ENCODE results near the gene USP40.

The USP40 gene

DNA sequence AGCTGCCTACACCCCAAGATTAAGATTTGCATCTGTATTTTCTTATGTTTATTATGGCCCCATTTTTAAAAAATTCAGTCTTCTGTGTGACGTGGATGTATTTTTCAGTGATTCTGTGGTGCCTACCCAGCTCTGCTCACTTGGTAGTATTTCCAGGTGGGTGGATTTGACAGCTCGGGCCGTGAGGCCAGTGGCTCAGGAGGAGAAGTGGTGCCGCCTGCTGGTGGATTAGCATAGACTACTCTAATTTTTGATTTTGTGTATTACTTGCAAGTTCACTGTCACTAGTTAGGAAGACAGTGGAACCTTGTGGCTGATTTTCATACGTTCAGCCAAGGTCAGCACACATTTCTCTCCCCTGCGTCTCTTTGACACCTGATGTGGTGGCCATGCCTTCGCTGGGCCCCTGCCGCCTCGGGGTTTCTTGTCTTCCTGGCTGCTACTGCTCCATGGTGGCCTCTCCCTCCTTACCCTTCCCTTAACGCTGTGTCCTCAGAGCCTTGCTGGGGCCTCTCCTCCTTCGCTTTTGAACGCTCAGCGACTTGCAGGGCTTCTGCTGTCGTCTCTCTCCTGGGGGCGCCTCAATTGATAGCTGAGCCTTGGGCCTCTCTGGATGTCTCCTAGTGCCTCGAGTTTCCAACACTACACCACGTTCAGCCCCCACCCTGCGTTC lies 122.9 kb downstream of the USP40 start:
- peak; percentile 92 for DNase-seq (ENCODE audit: low spot score)

DNA sequence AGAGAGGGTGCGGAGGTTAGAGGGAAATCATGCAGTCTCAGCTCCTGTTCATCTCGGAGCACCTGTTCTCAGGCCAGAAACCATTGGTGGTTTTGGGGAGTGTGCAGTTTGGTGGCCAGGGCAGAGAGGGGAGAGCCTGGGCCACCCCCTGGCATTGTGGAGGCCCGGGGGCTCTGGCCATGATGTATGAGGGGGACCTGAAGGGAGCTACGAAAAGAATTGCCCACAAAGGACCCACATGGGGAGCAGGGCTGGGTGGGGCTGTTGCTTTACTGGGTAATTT lies 124.6 kb downstream of the USP40 start:
- DNase-seq (ENCODE audit: low spot score) = no peak

DNA sequence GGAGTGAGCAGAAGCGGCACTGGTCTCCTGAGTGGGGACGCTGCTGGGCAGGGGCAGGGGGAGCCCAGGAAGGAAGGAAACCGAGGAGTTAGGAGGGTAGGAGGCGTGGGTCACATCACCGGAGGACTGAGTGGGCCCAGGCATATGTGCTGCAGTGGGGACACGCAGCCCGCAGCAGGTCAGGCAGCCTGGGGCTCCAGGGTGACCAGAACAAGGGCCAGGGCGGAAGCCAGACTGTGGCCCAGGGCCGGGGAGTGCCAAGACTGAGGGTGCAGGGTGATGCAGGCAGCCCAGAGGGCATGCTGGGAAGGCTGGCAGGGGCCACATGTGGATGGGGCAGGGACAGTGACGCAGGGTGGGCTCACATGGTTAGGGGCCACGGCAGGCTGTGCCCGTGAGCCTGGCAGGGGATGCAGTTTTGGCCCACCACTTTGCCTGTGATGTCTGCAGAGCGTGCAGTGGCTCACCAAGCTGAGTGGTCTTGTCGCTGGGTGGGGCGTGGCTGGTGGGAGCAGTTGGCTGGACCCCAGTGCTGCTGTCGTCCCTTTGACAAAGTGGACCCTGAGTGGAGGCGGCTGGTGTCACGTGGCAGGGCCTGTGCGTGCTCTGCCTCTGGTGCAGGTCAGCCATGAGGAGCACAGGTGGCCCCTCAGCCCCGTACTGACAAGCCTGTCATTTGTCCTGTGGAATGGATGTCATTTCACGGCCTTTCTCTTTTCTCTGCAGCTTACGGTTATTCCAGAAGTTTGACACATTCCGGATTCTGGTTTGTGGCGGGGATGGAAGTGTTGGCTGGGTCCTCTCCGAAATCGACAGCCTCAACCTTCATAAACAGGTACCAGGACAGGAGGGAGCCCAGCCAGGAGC lies 125.2 kb downstream of the USP40 start:
- DNase-seq (ENCODE audit: low spot score) = no peak

DNA sequence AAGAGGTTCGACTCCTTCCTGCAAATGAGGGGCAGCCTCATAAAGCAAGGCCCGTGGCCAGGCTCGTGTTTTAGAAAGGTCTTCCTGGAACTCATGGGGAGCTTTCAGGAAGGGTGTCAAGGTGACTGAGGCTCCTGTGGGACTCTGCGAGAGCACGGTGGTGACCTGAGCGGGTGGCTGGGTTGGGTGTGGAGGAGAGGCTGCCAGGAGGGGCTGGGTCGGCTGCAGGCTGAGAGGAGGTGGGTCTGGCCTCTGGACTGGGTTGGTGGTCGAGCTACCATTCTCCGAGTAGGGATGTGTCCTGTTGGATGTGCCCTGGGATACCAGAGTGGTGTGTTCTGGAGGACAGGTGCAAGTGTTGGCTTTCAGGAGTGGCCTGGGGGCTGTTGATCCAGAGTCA lies 125.9 kb downstream of the USP40 start:
- no peak for DNase-seq (ENCODE audit: low spot score)

DNA sequence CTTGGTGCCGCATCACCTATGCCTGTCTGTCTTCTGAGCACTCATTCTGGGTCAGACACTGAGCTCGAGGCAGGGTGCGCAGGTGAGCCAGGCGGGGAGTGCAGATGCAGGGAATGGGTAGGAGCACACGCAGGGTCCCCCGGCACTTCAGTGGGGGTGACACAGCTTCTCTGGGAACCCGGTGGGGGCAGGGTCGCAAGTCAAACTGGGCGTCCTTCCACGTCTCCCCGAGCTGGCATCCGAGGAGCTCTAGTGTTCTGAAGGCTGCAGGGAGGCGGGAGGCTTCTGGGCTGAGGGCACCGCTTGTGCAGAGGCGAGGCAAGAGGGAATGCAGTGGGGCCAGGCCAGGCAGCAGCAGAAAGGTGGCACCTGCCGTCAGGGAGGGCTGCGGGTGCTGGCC lies 126.3 kb downstream of the USP40 start:
- no peak for DNase-seq (ENCODE audit: low spot score)

DNA sequence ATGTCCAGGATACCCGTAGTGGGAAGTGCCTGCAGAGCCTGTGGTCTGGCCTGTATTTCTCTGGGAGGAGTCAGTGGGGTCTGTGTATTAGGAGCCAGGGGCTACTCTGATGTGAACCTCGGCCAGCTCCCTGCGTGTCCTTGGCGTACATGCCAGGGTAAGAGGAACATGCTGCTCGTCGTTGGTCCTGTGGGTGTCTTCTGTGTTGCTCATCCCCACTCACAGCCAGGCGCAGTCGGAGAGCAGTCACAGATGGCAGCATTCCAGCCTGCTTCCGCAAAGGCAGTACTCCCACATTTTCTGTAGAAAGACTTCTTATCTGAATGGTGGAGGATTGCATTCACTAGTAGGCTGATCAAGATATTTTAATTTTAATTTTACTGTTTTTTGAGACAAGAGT lies 127.4 kb downstream of the USP40 start:
- DNase-seq (ENCODE audit: low spot score) = no peak

DNA sequence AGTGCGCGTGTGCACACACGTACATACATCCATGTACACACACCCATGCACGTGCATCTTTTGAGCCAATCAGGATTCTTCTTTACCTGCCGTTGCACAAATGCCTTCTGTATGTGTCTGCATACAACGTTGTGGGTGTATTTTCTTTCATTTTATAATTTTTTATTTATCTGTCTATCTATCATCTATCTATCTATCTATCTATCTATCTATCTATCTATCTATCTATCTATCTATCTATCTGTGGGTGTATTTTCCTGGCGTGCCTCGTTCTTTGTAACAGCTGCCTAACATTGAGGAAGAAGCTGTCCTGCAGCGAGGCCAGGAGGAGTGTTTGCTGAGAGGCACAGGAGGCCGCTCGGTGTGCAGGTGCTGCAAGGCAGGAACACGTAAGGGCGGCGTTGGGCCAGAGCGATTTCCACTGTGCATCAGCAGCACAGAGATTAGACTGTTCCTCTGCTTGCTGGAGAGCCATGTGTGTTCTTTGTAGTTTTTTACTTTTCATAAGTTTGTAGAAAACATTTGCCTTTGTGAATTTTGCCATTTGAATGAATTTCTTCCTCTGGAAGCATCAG lies 127.9 kb downstream of the USP40 start:
- no peak for DNase-seq (ENCODE audit: low spot score)

DNA sequence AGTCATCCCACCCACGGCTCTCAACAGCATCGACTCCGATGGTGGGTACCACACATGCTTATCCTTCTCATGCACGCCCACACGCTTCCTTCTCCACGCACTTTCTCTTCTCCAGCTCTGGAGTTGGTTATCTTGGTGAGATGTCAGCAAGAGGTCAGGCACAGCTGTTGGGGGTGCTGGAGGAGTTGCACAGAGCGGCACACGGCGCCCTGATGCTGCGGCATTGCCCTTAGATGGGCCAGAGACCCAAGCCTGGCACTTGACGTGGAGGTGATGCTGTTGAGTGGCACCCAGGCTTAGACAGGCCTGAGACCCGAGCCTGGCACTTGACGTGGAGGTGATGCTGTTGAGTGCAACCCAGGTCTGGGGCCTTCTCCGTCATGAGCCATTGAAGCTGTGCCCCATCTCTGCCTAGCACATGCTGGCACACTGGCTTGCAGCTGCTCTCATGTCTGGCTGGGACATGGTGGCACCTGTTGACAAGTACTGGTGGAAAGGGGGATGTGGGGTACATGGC lies 129.1 kb downstream of the USP40 start:
- DNase-seq (ENCODE audit: low spot score) = no peak

DNA sequence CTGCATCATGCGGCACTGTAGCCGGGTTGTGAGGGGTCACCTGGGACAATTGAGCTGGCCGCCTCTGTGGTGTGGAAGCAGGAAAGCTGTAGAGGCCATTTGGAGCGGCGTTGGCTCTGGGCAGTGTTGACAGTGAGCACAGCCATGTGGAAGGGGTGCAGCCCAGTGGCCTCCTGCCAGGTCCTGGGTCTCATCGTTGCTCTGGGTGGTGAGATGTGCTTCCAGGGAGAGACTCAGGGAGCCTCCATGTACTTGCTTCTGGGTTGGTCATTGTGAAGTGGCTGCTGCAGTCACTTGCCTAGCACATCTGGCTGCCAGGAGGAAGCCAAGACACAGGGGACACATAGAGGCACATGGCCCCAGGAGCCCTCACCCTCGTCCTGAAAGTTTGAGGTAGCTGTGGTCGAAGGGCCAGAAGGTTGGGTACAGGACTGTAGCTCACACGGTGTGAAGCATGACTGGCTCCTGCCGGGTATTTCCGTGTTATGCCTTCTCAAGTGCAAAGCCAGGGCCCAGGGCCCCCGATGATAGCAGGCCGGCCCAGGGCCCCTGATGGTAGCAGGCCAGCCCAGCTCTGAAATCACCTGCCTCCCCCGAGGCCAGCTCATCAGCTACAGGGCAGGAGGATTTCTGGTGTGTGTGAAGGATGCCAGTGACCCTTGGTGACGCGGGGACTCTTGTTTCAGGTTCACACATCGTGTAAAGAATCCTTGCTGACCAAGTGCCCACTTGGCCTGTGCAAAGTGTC lies 129.7 kb downstream of the USP40 start:
- DNase-seq (ENCODE audit: low spot score) = no peak

DNA sequence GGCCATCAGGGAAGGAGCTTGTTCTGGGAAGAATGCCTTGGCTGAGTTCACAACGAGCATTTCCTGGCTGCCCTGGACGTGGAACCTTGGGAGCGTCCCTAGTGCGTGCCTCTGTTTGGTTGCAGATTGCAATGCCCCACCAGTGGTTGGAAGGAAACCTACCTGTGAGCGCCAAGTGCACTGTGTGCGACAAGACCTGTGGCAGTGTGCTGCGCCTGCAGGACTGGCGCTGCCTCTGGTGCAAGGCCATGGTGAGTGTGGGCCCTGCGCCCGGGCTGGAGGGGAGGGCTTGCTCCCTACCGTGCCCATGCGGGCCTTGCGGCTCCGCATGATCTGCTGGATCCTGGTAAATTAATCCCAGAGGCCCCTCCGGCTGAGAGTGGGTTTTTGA lies 130.4 kb downstream of the USP40 start:
- no peak for DNase-seq (ENCODE audit: low spot score)

DNA sequence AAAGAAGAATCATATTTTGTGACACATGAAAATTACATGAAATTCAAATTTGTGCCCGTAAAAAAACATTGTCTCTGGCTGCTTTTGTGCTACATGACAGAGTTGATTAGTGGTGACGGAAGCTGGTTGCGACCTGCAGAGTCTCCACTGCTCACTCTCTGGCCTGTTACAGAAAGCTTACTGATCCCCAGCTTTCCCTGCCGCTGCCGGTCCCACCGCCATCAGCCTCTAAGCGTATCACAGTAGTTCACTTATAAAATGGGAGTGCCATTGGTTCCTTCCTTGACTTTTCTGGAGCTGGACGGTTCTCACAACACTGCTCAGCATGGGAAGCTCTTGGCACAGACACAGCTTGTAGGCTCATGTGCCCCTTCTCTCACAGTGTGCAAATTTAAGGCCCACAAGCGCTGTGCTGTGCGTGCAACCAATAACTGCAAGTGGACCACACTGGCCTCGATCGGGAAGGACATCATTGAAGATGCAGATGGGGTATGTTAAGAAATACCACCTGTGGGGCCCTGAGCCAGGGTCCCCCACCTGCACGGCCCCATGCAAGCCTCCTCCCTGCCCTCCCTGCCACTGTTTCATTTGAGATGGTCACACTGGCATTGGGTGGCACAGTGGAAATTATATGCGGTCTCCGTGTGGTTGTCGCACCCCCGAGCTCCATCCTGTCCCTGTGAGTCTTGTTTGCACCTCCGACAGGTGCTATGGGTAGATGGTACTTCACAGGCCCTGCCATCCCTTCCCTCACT lies 131.0 kb downstream of the USP40 start:
- DNase-seq (ENCODE audit: low spot score) = no peak

DNA sequence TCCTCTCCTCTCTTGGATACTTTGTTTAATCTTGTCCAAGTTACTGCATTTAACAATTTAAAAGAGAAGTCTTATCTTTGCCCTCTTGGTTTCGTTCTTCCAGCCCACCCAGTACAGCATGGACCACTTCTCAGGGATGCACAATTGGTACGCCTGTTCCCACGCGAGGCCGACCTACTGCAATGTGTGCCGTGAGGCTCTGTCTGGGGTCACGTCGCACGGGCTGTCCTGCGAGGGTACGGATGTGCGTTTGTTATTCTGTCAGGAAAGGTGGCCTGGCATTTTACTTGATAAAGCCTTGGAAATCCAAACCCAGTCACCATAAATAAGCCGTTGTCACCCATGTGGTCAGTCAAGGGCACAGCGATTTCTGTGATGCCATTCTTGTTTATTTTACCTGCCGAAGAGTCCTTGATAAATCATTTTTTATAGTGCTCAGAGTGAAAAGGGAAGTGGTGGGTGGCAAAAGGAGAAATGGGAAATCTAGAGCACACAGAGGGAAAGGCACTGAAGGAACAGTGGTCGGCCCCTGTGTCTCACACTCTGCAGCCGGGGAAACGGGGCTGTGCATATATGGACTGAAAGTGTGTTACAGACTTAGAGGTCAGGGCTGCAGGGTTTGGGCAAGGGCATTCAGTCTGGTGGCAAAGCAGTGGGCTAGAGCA lies 131.8 kb downstream of the USP40 start:
- no peak for DNase-seq (ENCODE audit: low spot score)

DNA sequence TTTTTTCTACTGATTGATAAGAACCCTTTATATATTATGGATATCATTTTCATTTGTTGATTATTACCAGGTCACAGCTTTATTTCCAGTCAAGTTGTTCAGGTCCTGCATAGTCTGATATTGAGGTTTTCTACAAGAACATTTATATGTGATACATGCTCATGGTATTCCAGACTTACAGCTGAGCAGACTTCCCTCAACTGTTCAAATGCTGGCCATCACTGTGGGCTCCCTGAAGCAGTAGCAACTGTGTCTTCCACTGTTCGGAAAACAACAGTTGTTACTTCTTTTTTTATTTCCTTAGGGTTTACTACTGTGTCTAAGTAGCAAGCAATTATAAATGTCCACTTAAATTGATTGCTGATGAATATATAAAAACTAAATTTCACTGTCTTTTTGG lies 132.8 kb downstream of the USP40 start:
- DNase-seq (ENCODE audit: low spot score) = no peak

DNA sequence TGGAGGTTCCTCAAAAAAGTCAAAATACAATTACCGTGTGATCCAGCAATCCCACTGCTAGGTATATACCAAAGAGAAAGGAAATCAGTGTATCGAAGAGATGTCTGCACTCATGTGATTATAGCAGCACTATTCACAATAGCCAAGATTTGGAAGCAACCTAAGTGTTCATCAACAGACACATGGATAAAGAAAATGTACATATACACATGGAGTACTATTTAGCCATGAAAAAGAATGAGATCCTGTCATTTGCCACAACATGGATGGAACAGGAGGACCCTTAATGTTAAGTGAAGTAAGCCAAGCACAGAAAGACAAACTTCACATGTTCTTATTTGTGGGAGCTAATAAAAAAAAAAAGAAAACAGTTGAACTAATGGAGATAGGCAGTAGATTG lies 133.6 kb downstream of the USP40 start:
- no peak for DNase-seq (ENCODE audit: low spot score)

DNA sequence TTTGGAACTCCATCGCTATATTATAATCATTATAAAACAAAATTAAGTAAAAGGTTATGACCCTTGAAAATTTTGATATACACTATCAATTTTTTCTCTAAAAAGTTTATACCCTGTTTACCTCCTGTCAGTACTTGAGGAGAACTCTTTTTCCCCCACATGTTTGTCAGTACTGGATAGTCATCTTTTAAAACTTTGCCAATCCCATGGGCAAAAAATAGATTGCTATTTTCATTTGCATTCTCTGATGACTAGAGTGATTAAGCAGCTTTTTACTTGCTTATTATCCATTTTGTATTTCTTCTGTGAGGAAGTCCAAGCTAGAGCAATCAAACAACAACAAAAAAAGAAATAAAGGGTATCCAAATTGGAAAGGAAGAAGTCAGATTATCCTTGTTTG lies 135.9 kb downstream of the USP40 start:
- DNase-seq (ENCODE audit: low spot score) = no peak

DNA sequence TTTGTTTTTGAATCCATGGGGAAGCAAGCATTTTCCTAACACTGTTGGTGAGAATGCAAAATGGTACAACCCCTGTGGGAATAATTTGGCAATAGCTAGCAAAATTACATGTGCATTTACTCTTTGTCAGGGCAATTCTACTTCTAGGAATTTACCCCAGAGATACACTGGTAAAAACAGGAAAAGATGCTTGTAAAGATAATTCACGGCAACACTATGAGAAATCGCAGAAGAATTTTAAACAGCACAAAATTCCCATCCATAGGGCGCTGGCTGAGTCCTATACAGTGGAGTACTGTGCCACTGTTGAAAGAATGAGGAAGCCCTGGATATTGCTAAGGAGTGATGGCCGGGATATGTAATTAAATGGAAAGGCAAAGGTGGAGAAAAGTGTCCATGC lies 136.5 kb downstream of the USP40 start:
- no peak for DNase-seq (ENCODE audit: low spot score)

DNA sequence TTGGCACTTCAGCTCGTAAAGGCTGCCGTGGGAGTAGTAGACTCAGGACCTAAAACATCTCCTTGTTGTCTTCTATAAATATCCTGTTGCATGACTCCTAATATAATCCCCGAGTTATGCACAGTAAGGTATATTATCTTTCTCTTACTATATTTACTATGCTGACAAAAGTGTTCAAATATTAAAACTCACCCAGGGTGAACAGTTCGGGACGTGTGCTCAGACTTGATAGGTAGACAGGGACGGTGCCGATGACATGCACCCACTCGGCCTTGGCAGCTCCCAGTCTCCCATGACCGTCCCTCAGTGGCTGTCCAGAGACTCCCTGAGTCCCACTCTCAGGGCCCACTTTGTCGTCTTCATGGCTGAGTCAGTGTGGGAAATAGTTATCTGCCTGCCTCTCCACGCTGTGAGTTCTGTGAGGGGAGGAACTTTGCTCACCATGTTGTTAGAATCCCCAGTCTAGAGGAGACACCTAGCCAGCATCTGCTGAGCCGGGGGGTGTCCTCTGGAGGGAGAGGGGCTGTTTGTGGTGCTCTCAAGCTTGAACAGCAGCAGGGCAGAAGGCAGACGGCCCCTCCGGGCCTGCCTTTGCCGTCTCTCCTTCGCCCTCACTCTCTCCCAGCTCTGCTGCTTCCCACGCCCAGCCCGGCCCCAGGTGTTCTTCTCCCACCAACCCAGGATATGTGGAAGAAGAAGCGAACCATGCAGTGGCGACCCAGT lies 137.2 kb downstream of the USP40 start:
- no peak for DNase-seq (ENCODE audit: low spot score)

DNA sequence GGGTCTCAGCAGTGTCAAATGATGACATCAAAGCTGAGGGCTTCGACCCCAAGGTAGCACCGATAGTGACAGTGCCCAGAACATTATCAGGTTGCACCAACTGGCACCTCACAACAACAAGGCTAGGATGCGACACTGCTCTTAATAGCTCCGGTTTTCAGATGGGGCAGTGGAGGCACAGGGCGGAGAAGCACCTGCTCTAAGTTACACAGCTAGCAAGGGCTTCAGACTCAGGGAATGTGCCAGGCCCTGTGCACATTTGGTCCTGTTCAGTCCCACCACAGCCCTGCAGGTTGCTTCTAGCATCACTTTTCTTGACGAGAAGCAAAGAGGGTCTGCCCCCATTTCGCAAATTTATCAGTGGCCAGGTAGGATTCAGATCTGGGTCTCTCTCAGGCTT lies 138.1 kb downstream of the USP40 start:
- no peak for DNase-seq (ENCODE audit: low spot score)

DNA sequence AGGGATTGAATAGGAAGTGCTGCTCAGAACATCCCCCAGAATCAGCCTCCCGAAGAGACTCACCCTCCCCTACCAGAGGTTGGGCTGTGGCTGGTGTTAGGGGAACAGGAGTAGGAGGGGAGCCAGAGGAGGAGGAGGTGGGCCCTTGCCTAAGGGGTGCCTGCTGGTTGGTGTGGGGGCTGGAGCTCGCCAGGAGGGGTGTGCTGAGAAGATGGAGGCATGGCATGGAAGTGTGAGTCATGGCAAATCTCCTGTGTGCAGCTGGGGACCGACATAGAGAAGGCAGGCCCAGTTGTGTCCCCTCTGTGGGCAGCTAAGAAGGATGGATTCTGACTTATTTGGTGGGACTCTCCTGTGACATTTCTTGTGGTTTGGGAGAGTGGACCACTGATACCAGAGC lies 138.6 kb downstream of the USP40 start:
- no peak for DNase-seq (ENCODE audit: low spot score)

DNA sequence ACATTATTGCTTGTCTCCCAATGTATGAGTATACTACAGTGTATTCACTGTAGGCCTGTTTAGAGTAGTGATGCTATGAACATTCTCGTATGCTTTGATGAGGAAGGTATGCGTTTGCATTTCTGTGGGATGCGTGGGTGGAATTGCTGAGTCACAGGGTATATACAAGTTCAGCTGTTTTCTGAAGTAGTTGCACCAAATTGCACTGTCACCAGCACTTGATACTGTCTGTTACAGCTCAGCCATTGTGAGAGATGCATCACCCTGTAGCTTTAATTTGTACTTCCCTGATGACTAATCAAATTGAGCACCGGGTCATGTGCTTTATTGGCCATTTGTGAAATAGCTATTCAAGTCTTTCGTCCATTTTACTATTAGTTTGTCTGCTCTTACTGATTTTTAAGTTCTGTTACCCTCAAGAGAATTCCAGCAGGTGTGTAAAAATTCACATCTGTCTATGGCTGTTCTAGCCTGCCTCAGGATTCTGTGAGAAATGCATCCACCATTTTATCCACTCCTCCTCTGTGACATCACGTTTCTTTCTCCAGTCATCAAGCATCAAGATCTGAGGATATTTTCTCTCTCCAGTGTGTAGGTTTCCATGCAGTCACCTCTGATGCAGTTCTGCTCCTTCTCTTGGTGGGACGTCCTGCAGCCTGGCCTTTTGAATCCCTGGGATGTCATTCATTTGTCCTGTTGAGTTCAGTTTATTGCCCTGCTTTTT lies 139.8 kb downstream of the USP40 start:
- no peak for DNase-seq (ENCODE audit: low spot score)
